ENCODE data around the gene ARRB2. TPM values are rescaled to one million over a fixed set of nuclear protein-coding genes. Genes with fewer than 3 reads are reported as not detected.

The ARRB2 gene
- total RNA-seq, 1 donor from 2014 or later: 335 TPM

DNA sequence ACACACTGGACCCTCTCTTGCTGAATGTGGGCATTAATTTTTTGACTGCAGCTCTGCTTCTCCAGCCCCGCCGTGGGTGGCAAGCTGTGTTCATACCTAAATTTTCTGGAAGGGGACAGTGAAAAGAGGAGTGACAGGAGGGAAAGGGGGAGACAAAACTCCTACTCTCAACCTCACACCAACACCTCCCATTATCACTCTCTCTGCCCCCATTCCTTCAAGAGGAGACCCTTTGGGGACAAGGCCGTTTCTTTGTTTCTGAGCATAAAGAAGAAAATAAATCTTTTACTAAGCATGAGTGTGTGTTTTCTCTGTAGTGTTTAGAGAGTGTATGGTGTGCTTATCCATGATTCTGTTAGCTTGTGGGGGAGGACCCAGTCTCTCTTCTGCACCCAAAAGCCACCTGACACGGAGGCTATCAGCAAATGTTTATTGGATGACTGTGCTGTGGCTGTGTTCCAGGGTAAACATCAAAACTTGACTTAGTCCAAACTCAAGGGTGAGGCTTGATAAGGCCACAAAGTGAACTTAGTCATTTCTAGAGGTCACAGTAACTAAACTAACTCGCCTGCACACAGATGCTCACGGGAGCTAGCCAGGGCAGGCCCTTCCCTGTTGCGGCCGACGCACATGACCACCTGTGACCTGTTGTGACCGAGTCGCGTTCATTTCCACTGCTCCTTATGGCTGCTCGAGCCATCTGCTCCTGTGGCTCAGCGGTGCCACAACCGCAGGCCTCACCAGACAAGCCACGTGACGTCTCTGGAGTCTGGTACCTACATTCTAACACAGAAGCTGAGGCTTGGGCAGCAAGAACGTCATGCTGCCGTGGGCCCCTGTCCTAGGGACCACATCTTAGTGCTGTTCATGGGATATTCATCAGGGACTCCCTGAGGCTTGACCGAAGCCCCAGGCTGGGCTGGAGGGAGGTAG lies 11.0 kb downstream of the ARRB2 start:
- intact Hi-C loops (cut with micrococcal nuclease): no loop called here

DNA sequence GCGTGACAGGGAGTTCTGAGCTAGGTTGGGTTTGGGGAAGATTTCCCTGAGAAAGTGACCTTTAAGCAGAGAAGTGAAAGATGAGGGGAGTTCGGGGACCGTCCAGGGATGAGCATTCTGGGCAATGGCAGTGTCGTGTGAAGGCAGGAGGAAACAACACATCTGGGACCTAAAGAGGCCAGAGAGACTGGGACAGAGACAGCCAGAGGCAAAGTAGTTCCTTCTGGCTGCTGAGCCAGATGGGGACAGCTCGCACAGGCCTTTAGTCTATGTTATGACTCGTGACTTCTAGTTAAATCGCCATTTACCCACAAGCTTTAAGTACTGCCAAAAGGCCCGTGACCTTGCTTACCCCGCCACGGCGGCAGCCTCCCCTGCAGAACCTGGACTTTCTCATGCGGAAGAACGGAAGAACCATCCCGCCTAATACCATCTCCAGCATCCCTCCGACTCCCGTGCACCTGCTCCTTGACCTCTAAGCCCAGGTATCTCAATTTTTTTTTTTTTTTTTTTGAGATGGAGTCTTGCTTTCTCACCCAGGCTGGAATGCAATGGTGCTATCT lies 12.3 kb downstream of the ARRB2 start:
- intact Hi-C loops (cut with micrococcal nuclease): no loop called here

DNA sequence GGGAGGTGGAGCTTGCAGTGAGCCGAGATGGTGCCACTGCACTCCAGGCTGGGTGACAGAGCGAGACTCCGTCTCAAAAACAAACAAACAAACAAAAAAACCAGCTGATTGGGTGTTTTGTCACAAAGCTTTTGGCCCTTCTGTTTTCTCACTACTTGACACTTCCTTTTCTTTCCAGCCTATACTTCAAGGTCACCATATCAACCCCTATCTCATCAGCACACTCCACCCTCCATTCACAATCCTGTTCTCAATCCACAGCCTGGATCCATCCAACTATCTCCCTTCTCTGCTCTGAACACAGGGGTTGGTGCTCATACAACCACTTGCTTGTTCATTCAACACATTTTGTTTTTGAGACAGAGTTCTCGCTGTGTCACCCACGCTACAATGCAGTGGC lies 14.2 kb downstream of the ARRB2 start:
- intact Hi-C loops (cut with micrococcal nuclease): no loop called here

DNA sequence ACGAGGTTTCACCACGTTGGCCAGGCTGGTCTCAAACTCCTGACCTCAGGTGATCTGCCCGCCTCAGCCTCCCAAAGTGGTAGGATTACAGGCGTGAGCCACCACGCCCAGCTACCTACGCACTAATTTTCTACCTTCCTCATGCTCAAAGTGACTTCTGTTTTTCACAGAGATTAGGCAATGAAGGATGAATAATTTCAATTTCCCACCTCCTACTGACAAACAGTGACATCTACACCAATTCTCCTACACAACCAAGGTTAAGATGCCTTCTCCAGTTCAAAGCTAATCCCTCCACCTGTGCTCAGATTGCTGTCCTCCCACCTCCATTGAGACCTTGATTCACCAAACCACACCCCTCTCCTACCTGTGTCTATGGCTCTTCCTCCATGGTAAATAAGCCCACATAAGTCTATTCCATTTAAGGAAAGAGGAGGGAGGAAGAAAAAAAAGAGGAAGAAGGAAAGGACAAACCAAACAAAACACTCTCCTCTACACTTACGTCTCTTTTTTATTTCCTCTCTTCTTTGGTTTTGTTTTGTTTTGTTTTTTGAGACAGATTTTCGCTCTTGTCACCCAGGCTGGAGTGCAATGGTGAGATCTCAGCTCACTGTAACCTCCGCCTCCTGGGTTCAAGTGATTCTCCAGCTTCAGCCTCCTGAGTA lies 15.3 kb downstream of the ARRB2 start:
- intact Hi-C loops (cut with micrococcal nuclease): no loop called here

DNA sequence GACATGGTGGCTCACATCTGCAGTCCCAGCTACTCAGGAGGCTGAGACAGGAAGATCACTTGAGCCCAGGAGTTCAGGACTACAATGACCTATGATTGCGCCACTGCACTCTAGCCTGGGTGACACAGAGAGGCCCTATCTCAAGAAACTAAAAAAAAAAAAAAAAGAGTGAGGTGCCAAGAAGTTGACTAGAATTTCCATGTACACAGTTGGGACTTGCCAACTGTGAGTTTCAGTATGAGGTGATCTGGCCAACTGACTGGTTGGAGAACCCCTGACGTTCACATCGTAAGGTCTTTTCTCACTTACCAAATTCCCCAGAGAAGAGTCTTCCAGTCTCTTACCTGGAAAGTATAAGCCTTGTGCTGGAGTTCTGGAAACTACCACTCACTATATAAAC lies 17.7 kb downstream of the ARRB2 start:
- intact Hi-C loops (cut with micrococcal nuclease): loop anchor here (2.0 kb wide), 1 partner anchor 21 kb away; no protein-coding TSS in a partner anchor

DNA sequence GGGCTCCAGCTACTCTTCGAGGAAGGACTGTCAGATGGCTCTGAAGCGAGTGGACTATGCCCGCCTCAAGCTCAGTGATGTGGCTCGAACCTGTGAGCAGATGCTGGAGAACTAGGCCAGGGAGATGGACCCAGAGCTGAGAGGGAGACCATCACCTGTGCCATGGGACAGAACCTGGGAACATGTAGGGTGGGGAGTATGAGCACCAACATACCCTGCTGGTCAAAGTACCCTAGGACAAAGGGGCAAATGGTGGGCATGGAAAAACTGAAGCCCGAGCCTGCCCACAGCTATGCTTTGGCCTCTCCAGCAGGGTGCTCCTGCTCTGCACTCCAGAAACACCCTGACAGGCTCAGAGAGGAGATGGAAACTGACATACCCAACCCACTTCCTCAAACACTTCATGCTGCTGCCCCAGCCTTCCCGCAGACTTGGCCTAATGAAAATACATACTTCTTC lies 22.7 kb downstream of the ARRB2 start:
- intact Hi-C loops (cut with micrococcal nuclease): loop anchor here (5.0 to 10.0 kb wide), 2 partner anchors 209 to 468 kb away; partner anchors contain the start of genes ANKFY1, RNF167 and SLC25A11

DNA sequence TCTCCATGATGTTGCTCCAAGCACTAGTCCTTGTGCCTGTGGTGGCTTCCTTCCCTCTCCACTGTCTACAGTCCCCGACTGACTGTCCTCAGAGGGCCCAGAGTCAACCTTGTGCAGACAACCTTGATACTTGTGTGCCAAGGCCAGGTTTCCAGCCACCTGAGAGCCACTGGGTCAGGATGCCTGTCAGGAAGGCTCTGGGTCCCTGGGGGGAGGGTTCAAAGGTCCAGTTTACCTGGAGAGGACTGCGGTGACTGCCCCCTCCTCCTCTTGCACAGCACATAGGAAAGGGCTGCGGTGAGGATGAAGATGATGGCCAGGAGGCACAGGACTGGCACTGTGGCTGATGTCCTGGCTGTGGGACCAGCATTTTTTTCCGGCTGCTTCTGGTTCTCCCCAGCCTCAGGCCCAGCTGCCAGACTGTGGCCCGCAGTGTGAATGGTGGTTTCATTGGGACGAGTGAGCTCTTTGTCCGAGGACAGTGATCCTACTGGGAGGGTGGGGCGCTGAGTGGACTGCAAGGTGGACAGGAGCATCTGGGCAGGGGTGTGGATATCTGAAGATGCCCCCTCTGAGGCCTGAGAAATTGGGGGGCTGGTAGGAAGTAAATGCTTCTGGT lies 24.5 kb downstream of the ARRB2 start:
- intact Hi-C loops (cut with micrococcal nuclease): loop anchor here (5.0 to 10.0 kb wide), 2 partner anchors 207 to 470 kb away; partner anchors contain the start of genes ANKFY1, RNF167 and SLC25A11

DNA sequence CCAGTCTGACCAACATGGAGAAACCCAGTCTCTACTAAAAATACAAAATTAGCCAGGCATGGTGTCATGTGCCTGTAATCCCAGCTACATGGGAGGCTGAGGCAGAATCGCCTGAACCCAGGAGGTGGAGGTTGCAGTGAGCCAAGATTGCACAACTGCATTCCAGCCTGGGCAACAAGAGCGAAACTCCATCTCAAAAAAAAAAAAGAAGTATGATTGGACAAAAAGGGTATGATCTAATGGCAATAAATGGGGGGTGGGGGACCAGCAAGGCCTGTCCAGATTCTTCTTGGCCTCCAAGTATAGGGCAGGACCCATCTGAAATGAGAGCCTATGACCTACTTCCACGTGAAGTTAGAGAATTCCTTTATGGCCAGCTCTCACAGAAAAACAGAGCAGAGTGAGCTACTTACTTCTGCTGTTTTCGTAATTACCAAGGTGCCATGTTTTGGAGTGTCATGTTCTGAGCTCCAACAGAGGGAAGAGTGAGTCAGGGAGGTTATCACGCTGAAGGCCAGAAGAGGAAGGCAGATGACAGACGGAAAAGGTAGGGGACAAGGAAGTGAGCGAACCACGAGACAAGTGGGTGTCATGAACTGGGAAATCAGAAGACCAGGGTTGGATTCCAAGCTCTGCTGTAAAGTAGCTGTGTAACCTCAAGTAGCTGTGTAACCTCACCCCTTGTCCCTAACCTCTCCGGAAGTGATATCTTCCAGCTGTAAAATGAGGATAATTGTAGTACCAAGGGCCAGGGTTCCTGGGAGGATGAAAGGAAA lies 25.6 kb downstream of the ARRB2 start:
- intact Hi-C loops (cut with micrococcal nuclease): loop anchor here (10.0 kb wide), 1 partner anchor 471 kb away; the partner anchor contains the start of gene ANKFY1

DNA sequence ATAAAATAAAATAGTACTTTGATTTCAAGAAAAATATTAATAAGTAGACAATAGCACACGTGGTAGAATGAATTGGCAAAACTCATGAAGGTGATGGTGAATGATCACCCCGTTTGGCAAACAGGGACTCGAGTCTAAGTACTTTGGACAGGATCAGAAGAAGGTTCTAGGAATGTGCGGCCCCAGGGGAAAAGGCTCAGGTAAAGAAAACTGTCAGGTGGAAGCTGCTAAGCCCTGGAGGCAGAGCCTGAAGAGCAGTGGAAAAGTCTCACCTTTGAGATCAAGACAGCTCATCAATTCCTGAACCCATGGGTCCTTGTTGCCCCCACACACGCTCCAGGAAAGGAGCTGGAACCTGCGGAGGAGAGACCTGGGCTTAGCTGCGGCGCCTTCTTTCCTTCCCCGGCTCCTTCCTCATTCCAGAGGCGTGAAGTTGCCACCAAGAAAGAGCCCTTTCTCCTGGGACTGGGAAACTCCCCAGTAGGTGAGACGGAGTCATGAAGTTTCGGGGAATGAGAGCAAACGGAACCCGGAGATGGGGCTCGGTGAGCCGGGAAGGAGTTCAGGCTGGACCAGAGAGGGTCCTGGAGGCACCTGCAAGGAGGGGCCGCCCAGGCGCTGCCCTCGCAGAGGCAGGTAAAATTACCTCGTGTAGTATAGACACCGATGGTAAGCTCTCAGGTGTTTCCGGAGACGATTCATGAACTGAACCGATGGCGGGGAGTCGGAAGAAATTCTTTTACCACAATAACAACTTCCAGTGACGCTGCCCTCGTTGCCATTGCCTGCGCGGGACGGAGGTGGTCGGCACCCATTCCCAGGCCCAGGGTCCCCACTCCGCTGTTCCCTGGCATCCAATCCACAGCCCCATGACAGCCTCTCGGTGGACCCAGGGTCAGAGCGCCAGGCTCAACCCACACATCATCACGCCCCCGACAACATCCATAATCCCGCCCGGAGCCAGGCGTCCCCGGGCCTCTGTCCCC lies 28.0 kb downstream of the ARRB2 start:
- intact Hi-C loops (cut with micrococcal nuclease): loop anchor here (1.0 to 10.0 kb wide), 3 partner anchors 7 to 474 kb away; partner anchors contain the start of genes ANKFY1, MED11 and VMO1

DNA sequence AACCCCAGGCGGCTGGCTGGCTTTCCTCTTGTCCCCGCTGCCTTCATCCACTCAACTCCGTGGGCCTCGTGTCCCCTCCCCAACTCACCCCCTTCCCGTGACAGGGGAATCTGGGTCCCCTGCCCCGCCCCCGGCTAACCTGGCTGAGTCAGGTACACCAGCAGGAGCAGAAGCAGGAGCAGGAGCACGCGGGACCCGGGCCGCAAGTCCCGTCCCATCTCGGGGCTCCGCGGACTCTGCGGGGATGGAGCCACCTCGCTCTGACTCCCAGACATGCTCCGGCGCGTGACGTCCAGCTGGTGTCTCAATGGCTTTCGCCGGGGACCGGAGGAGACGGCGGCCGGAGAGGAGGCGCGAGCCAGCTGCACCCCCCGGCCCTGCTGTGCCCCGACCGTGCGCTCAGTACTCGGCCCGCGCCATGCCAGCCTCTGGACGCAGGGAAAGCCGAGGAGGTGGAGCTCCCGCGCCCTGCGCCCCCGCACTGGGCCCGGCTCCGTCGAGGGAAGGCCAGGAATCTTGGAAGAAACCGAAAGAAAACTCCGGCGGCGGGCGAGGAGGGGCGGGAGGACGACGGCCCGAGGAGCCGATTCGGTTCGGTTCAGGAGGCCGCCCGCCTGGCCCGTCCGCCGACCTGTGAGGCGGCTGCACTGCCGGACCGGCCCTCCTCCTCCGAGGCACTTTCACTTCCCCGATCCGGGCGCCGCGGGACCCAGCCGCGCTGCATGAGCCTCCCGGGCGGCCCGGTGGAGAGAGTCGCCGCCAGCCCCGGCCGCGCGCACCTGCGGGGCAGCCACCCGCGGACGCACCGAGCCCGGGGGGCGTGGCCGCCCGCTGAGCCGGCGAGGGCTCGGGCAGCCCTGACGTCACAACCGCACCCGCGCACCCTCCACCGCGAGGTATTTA lies 28.9 kb downstream of the ARRB2 start, which contains the start of the genes CXCL16 and ZMYND15:
TSS of gene CXCL16 (minus strand) at position 807 of the 903 bp plus-strand sequence. CDS start at position 218, 589 bp downstream.
TSS of gene ZMYND15 (plus strand) at position 712 of the 903 bp plus-strand sequence. CDS start 716 bp downstream, outside the sequence.
- intact Hi-C loops (cut with micrococcal nuclease): loop anchor here (1.0 to 10.0 kb wide), 4 partner anchors 8 to 475 kb away; partner anchors contain the start of genes ANKFY1, MED11 and VMO1

DNA sequence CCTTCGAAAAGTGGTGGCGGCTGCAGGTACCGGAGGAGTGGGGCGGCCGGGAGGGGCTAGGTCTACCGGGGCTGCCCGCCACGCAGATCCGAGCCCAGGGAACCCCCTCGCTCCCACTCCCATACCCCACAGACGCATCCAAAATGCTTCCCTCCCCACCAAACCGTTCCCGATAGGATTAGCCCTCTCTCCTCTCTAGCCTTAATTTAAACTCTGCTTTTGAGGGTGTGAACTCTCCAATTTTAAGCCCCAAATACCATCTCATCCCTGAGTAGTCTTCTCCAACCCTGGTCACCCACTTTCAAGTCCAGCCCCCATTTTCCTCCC lies 29.6 kb downstream of the ARRB2 start:
- intact Hi-C loops (cut with micrococcal nuclease): loop anchor here (1.0 kb wide), 1 partner anchor 8 kb away; no protein-coding TSS in a partner anchor

DNA sequence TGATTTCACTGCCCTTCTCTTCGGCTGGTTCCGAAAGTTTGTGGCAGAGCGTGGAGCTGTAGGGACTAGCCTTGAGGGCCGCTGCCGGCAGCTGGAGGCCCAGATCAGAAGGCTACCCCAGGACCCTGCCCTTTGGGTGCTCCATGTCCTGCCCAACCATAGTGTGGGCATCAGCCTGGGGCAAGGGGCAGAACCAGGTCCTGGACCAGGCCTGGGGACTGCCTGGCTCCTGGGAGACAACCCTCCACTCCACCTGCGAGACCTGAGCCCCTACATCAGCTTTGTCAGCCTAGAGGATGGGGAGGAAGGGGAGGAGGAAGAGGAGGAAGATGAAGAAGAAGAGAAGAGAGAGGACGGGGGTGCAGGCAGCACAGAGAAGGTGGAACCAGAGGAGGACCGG lies 30.2 kb downstream of the ARRB2 start:
- intact Hi-C loops (cut with micrococcal nuclease): loop anchor here (1.0 kb wide), 1 partner anchor 8 kb away; no protein-coding TSS in a partner anchor

DNA sequence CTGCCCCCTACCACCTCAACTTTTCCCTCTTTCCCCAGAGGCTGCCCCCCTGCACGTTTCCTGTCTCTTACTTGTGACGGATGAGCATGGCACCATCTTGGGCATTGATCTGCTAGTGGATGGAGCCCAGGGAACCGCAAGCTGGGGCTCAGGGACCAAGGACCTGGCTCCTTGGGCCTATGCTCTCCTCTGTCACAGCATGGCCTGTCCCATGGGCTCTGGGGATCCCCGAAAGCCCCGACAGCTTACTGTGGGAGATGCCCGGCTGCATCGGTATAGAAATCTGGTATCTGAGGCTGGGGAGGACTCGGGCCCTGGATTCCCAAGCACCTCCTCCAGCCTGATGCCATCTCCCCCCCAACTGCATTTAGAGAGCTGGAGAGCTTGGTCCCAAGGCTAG lies 31.1 kb downstream of the ARRB2 start:
- intact Hi-C loops (cut with micrococcal nuclease): no loop called here

DNA sequence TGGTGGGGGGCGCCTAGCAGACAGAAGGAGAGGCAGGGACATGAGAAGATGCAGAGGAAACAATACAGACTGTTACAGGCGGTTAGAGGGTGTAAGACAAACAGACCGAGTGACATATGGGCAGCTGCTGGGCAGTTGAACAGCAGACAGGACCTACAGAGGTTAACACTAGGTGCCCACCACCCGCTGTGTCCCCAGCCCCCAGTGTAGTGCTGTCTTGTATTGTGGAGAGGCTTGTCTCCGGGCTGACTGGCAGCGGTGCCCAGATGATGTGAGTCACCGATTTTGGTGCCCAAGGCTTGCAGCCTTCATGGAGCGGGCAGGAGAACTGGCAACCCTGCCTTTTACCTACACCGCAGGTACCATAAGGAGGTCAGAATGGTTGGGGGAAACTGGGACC lies 31.7 kb downstream of the ARRB2 start:
- intact Hi-C loops (cut with micrococcal nuclease): no loop called here

DNA sequence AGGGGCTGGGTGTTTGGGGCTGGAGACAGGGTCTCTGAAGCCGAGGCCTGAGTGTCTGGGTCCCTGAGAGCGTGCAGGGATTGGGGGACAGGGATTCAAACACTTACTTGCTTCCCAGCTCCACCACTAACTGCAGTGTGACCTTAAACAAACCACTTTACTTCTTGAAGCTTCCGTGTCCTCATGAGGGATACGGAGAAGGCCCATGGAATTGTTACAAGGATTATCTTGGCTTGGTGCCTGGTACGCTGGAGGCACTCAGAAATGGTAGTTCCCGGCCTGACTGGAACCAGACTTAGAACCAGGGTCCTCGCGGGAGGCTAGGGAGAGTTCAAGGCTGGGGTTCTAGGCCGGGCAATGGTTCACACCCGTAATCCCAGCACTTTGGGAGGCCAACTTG lies 32.2 kb downstream of the ARRB2 start:
- intact Hi-C loops (cut with micrococcal nuclease): no loop called here

DNA sequence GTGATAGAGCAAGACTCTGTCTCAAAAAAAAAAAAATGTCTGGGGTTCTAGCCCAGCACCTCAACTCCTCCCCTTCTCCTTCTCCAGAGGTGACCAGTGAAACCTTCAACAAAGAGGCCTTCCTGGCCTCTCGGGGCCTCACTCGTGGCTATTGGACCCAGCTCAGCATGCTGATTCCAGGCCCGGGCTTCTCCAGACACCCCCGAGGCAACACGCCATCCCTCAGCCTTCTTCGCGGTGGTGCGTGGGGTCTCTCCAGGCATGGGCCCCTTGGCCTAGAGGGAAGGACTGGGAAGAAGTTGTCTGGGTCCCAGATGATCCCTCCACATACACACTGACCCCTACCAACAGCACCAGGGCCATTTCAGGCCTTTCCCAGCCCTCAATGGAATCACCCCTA lies 32.8 kb downstream of the ARRB2 start:
- intact Hi-C loops (cut with micrococcal nuclease): no loop called here

DNA sequence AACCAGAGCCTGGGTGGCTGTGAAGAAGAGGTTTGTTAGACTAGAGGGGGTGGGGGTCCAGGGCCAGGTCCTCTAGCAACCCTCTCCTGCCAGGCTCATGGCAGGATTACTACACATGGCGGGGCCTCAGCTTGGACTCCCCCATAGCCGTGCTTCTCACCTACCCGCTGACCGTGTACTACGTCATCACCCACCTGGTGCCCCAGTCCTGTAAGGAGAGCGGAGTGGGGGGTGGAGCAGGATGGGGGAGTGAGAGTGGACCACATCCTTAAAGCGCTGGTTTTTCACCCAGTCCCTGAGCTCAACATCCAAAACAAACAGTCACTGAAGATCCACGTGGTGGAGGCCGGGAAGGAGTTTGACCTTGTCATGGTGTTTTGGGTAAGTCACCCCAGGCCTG lies 33.5 kb downstream of the ARRB2 start:
- intact Hi-C loops (cut with micrococcal nuclease): no loop called here
